AG04449 (cell line): ENCODE measurements around the gene SDCCAG8.

Experiments
- CTCF ChIA-PET: fragments of 350-600 bp; formaldehyde crosslinking; extraction: SDS; loops from one replicate; lab custom pipeline; 2021; ENCODE audit warnings: antibody characterized with exemption; lab: Yijun Ruan, JAX
- POLR2A ChIA-PET: fragments of 400-600, 350-600 bp; formaldehyde crosslinking; extraction: SDS; loops from one replicate; lab custom pipeline; 2020; ENCODE audit warnings: antibody characterized with exemption, inconsistent platforms; lab: Yijun Ruan, JAX
- DNase-seq: peaks from one replicate; pipeline ENCODE4 v3.0.0-alpha.2; 2010; ENCODE audit warnings: low read depth, low spot score
- H3K4me3 ChIP-seq: 2 replicates; pipeline ENCODE4 v1.5.1; 2011; ENCODE audit warnings: low read depth, mild to moderate bottlenecking, control low read depth, low read length
- CTCF ChIP-seq: IDR thresholded peaks from one replicate; pipeline ENCODE4 v1.5.1; 2011; ENCODE audit warnings: mild to moderate bottlenecking, moderate library complexity, low read length, control low read depth, inconsistent platforms; ENCODE audit not compliant: insufficient read depth; ENCODE audit errors: missing control alignments

Gene SDCCAG8

DNA sequence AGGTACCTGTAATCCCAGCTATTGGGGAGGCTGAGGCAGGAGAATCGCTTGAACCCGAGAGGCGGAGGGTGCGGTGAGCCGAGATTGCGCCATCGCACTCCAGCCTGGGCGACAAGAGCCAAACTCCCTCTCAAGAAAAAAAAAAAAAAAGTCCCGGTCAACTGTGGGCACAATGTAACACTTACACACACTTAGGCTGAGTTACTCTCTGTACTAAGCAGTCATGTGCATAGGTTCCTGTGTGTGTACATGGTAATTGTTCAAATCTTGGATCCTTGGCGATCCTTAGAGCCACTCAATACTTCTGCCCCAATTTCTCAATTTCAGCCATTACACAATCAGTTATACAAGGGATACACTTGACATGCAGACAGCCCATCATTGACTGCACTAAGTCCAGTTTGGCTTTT is 11.6 kb downstream of the SDCCAG8 start:
- ChIA-PET CTCF (interaction anchor here (0.9 kb wide), 1 partner anchor 12 kb away, joined by 4 read pairs; the partner anchor contains the start of genes CEP170 and SDCCAG8), POLR2A (interaction anchor here (3.4 kb wide), 1 partner anchor 12 kb away, joined by 12 read pairs; the partner anchor contains the start of genes CEP170 and SDCCAG8)
- no peak for DNase-seq
- H3K4me3 ChIP-seq, result no peak overlapping the region
- no peak for TF ChIP-seq CTCF

GRCh38 chr1:243267914-243268653 is 12.2 kb downstream of the SDCCAG8 start:
- CTCF ChIA-PET, result interaction anchor here (0.9 kb wide), 1 partner anchor 13 kb away, joined by 4 read pairs; the partner anchor contains the start of genes CEP170 and SDCCAG8
- POLR2A ChIA-PET, result interaction anchor here (3.4 kb wide), 1 partner anchor 13 kb away, joined by 12 read pairs; the partner anchor contains the start of genes CEP170 and SDCCAG8
- H3K4me3 ChIP-seq, result no peak overlapping the region
- no peak for DNase-seq
- TF ChIP-seq CTCF, result no peak

DNA sequence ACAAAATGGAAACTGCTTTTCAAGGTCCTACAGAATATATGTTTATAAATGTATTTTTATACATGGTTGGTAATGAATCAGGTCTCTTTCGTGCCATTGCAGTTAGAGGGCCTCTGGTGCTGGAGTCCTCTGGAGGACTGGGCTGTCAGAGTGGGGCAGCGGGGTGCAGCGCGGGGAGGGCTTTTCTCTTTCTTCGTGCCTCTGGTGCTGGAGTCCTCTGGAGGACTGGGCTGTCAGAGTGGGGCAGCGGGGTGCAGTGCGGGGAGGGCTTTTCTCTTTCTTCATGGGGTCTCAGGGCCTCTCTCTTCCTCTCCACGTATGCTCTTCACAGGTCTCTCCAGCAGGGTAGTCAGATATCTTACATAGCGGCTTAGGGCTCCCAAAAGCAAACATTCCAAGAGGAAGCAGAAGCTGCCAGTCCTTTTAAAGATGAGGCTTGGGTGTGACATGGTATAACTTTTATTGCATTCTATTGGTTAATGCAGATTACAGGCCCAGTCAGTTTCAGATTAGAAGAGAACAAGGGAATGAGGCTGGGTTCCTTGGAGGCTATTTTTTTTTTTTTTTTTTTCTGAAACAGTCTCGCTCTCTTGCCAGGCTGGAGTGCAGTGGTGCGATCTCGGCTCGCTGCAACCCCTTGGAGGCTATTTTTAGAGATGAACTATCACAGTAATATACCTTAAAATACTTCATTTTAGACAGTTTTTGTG is 13.1 kb downstream of the SDCCAG8 start:
- no peak overlapping the region for H3K4me3 ChIP-seq
- DNase-seq, result no peak
- ChIA-PET POLR2A (interaction anchor here (3.4 kb wide), 1 partner anchor 13 kb away, joined by 12 read pairs; the partner anchor contains the start of genes CEP170 and SDCCAG8), CTCF (no interaction called here)
- TF ChIP-seq CTCF, result no peak

DNA sequence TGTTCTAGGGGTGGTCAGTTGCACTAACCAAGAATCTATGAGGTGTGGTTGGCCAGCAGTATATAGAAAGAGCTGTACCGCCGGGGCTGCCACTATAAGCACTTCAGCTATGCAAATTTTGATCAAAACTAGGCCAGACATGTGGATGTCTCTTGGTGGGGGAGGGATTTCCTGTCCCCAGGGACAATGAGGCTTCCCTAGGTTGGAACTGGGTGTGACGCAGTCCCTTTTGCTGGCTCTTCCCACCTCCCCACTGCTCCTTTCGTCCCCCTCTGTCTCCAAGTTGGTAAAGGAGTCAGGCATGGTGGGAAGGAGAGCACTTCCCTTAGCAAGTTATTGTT is 13.6 kb downstream of the SDCCAG8 start:
- H3K4me3 ChIP-seq, result no peak overlapping the region
- TF ChIP-seq CTCF, result no peak
- ChIA-PET CTCF (interaction anchor here (1.0 kb wide), 1 partner anchor 14 kb away, joined by 3 read pairs; the partner anchor contains the start of gene SDCCAG8), POLR2A (interaction anchor here (3.4 kb wide), 1 partner anchor 14 kb away, joined by 12 read pairs; the partner anchor contains the start of genes CEP170 and SDCCAG8)
- DNase-seq, result no peak

- DNase-seq, result no peak
- no peak overlapping the region for H3K4me3 ChIP-seq
- ChIA-PET POLR2A (interaction anchor here (3.4 kb wide), 1 partner anchor 15 kb away, joined by 12 read pairs; the partner anchor contains the start of genes CEP170 and SDCCAG8), CTCF (interaction anchor here (1.0 kb wide), 1 partner anchor 14 kb away, joined by 3 read pairs; the partner anchor contains the start of gene SDCCAG8)
- TF ChIP-seq CTCF, result no peak
Measured at GRCh38 chr1:243270097-243270864, 14.4 kb downstream of the SDCCAG8 start.
